ENCODE data around the gene PTPN13. TPM values are rescaled to one million over a fixed set of nuclear protein-coding genes. Genes with fewer than 3 reads are reported as not detected.

The PTPN13 gene
- total and polyA plus RNA-seq, 2 donors from 2014 or later: 10.2 to 62.3 TPM

DNA sequence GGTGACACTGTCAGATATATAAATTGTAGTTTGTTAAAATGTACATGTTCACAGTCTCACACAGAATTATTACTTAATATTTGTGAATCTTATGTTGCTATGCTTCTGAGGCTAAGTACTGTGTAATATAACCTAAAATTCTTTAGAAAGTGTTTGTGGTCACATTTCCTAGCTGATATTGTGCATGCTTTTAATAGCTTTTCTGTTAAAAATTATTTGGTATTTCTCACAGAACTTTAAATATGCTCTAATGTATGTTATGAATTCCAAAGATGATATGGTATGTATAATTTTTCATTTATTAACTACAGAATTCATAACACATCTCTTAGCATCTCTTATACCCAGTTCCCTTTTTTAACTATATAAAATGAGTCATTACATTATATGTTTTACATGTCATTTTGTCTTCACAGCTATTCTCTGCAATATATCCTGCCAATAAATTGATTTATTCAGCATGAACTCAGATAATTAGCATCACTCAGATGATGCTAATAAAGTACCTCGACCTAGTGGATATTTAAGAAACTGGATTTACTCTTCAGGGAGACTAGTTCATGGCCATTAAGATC lies 9.3 kb downstream of the PTPN13 start:
- Histone ChIP-seq H3K9ac (ENCODE audit: low read length in 3 of 3) (no peak overlapping the region), H3K9me3 (ENCODE audit: control insufficient read depth in 2 of 3, insufficient read depth in 1 of 3, low read length in 3 of 3) (no peaks in the 10 kb centered on the region), H3K27ac (ENCODE audit: low read depth in 2 of 2, low read length in 2 of 2) (no peak overlapping the region), H3K4me3 (ENCODE audit: low read length in 3 of 3) (no peak overlapping the region), H3K27me3 (ENCODE audit: control insufficient read depth, insufficient read depth, low read length) (no peaks in the 10 kb centered on the region), H3K4me1 (ENCODE audit: control insufficient read depth in 2 of 3, insufficient read depth in 2 of 3, low read depth in 1 of 3, low read length in 3 of 3) (peaks cover 0 to 5% (median 0%) of the 10 kb centered on the region in 3 donors), H3K36me3 (ENCODE audit: control insufficient read depth in 2 of 3, insufficient read depth in 3 of 3, low read length in 3 of 3) (no peaks in the 10 kb centered on the region)
- intact Hi-C loops (cut with DNase I): no loop called here
- no peak for DNase-seq
- TF ChIP-seq, protein P1, sequence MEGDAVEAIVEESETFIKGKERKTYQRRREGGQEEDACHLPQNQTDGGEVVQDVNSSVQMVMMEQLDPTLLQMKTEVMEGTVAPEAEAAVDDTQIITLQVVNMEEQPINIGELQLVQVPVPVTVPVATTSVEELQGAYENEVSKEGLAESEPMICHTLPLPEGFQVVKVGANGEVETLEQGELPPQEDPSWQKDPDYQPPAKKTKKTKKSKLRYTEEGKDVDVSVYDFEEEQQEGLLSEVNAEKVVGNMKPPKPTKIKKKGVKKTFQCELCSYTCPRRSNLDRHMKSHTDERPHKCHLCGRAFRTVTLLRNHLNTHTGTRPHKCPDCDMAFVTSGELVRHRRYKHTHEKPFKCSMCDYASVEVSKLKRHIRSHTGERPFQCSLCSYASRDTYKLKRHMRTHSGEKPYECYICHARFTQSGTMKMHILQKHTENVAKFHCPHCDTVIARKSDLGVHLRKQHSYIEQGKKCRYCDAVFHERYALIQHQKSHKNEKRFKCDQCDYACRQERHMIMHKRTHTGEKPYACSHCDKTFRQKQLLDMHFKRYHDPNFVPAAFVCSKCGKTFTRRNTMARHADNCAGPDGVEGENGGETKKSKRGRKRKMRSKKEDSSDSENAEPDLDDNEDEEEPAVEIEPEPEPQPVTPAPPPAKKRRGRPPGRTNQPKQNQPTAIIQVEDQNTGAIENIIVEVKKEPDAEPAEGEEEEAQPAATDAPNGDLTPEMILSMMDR (IDR thresholded peaks at IDR 0.05; ENCODE audit: borderline replicate concordance, extremely low read depth, insufficient read depth): no peak
- FAIRE-seq: no peak

DNA sequence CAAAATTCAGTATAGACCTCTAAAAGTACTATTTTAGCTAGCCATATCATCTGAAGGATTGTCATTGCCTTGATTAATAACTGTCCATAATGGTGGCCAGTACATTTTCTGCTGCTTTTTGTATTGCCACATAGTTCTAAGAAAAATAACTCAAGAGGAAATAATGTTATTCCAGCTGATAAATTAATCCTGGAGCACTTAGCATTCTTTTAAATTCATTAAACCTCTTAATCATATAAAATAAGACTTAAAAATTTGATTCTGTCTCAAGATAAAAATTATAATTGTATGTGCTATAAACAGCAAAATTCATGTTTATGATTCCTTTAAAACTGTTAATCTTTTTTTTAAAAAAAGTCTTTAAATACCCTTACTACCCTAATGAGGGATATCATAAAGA lies 12.7 kb downstream of the PTPN13 start:
- Histone ChIP-seq H3K9ac (ENCODE audit: low read length in 3 of 3) (no peak overlapping the region), H3K4me3 (ENCODE audit: low read length in 3 of 3) (no peak overlapping the region), H3K9me3 (ENCODE audit: control insufficient read depth in 2 of 3, insufficient read depth in 1 of 3, low read length in 3 of 3) (no peaks in the 10 kb centered on the region), H3K27ac (ENCODE audit: low read depth in 2 of 2, low read length in 2 of 2) (no peak overlapping the region), H3K27me3 (ENCODE audit: control insufficient read depth, insufficient read depth, low read length) (no peaks in the 10 kb centered on the region), H3K36me3 (ENCODE audit: control insufficient read depth in 2 of 3, insufficient read depth in 3 of 3, low read length in 3 of 3) (no peaks in the 10 kb centered on the region), H3K4me1 (ENCODE audit: control insufficient read depth in 2 of 3, insufficient read depth in 2 of 3, low read depth in 1 of 3, low read length in 3 of 3) (peaks cover 0 to 4% (median 0%) of the 10 kb centered on the region in 3 donors)
- no peak for DNase-seq
- peak; percentile 32 for FAIRE-seq
- TF ChIP-seq, protein P1 (IDR thresholded peaks at IDR 0.05; ENCODE audit: borderline replicate concordance, extremely low read depth, insufficient read depth): no peak
- intact Hi-C loops (cut with DNase I): no loop called here

DNA sequence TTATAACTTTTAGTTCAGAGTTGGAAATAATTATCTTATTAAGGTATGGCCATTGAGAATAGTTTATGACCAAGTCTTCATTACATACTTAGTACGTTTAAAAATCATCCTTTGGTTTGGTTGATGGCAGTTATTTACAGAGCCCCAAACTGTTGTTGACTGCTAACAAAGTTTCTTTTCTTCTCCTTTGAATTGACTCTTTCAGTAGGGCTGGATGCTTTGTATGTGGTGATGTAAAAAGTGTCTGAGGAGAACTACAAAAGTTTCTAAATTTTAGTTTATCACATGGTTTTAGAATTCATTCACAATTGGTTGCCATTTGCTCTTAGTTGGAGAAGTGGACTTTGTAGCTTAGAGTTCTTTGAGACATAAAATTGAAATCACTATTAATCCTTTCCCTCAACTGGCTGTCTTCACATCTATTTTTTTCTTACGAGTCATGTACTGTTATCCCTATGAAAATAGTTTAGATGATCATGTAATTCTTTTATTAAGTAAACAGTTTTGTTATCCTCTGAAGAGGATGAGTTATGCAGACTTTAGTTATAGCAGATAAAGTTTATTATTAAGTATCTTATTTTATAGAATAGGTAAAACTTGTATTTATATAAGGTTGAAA lies 14.8 kb downstream of the PTPN13 start:
- TF ChIP-seq, protein P1 (IDR thresholded peaks at IDR 0.05; ENCODE audit: borderline replicate concordance, extremely low read depth, insufficient read depth): no peak
- Histone ChIP-seq H3K36me3 (ENCODE audit: control insufficient read depth in 2 of 3, insufficient read depth in 3 of 3, low read length in 3 of 3) (no peaks in the 10 kb centered on the region), H3K9me3 (ENCODE audit: control insufficient read depth in 2 of 3, insufficient read depth in 1 of 3, low read length in 3 of 3) (no peaks in the 10 kb centered on the region), H3K4me3 (ENCODE audit: low read length in 3 of 3) (no peak overlapping the region), H3K9ac (ENCODE audit: low read length in 3 of 3) (no peak overlapping the region), H3K27ac (ENCODE audit: low read depth in 2 of 2, low read length in 2 of 2) (no peak overlapping the region), H3K4me1 (ENCODE audit: control insufficient read depth in 2 of 3, insufficient read depth in 2 of 3, low read depth in 1 of 3, low read length in 3 of 3) (no peaks in the 10 kb centered on the region), H3K27me3 (ENCODE audit: control insufficient read depth, insufficient read depth, low read length) (no peaks in the 10 kb centered on the region)
- FAIRE-seq (no peak), DNase-seq (no peak)
- intact Hi-C loops (cut with DNase I): no loop called here

Data from kidney (tissue), 14 donors.